CD4-positive, alpha-beta T cell treated with Interleukin-2 at 100 ng/mL for 4 hours (primary cell): ENCODE data around the gene FST.

Source experiments
- DNase-seq: peaks from one replicate; pipeline ENCODE4 v3.0.0-alpha.2; 2020; ENCODE audit warnings: low spot score

The FST gene

DNA sequence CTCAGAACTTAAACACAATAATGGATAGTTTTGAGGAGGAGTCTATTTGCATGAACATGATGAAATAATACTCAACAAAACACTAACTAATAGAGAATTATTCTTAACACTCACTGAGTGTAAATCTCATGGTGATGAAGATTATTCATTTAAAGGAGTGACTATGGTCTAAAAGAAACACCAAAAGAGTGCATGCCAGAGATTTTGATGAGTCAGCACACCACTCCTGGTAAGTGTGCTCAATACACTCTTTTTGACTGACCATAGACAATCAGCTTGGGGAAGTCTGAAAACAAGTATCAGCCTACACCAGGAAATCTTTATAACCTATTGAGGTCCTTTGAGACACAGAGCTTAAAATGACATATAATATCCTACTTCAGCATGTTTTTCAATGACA lies 6.8 kb upstream of the FST start:
- DNase-seq = no peak

DNA sequence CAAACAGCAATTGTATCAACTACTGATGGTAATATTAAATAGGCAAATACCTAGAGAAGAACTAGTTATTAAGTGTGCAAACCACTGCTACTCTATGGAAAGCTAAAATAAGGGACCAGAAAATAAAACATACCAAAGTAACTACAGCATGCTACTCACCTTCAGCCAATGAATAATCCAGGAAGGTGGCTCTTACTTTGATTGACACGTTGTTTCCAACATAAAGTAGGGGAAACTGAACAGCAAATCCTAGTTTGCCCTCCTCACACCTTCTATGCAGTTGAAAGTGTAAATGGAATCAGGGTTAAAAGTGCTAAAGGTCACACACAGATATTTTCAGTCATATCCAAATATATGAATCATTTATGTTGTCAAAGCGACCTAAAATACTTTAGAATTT lies 5.1 kb upstream of the FST start:
- DNase-seq = no peak

DNA sequence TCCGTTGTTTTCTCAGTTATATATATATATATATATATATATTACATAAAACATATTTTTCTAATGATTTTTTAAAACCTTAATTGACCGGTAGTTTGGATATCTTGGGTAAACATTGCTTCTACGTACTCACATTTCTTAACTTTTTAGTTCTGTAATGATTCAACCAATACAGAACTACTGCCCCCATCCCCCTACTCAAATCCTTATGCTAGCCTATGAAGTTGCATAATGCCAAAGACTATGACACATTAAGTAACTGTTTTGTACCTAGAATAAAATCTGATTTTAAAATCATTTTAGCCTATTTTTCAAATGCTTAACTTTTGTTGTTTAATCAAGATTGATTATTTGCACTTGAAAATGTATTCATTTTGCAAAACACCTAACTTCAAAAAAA lies 4.4 kb upstream of the FST start:
- no peak for DNase-seq

DNA sequence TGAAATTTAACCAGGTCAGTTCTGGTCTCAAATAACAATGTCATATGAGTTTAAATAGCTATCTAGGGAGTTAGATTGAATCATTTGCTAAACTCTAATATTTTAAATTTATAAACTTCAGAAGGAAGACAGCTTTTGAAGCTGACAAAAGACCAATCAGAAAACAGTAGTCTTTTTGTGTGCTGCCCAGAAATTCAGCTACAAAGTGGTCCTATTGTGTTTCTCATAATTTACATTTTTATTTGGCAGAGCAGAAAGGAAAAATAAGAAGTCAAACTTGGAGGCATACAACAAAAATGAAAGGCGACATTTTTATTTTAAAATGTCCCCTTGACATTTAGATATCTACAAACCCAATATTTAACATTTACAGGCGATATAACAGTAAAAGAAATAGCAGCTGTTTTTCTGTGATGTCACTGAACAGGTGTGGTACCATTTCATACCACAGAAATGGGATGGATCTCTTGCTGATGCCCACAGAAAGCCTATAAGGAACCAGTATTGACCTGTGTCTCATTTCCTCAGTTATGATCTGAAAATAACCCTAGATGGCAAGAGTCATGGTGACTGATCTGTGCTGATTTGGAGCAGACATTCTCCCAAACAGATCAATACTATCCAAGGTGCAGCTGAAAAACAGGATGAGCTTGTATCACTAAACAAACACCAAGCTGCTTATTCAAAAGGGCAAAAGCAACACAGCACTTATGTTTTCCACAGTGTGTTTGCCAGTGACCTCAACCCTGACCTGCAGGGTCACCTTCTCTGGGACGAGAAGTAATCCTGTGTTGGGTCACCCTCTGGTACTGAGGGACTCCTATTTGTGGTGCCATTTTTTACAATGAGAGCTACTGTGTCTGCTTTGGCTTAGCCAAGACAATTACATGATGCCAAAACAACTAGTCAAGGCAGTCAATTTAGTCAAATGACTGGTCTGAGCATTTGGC lies 3.6 kb upstream of the FST start:
- no peak for DNase-seq

DNA sequence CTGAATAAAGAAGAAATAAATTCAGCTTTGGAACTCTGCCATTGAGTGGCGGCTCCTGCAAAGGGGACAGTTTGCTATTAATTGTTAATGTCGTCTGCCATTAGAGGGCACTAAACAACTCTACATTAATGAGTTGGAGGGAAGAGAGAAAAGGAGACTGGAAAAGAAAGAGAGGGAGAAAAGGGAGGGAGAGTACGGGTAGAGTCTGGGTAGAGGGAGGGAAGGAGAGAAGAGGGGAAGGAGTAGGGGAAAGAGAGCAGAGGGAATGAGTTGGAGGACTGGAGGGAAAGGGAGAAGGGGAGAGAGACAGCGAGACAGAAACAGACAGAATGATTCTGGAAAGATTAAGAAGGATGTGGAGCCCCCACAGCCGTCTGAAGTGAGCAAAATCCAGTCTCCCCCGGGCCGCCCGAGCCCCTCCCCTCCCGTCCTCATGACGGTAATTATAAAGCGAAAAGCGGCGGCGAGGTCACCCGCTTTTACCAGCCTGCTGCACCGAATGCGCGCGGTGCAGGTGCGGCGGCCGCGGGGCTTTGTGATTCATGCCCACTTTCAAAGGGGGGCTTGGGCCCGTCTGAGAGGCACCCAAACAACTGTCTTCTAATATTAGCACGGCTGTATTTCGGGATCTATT lies 1.9 kb upstream of the FST start:
- DNase-seq = peak; percentile 27

DNA sequence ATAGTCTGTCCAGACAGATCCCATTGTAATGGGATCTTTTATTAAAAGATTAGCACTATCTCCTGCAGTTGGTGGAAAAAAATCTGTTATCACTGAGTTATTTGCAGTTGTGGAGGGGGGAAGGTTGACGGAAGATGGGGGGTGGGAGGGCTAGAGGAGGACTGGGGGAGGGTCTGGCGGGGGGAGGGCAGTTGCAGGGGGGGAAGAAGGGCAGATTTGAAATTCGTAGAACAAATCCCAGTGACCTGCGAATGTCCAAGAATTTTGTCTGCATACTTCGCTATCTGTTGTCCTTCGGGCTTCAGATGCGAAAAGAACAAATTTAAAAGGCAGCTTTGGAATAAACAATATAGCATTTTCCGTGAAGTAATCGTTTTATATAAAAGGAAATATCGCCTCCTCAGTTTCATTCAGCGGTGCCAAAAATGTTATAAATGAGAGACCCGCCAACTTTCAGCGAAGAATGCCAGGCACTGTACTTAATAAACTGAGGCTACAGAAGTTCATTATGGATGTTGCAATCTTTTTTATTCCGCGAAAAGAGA lies 1.3 kb upstream of the FST start:
- no peak for DNase-seq

DNA sequence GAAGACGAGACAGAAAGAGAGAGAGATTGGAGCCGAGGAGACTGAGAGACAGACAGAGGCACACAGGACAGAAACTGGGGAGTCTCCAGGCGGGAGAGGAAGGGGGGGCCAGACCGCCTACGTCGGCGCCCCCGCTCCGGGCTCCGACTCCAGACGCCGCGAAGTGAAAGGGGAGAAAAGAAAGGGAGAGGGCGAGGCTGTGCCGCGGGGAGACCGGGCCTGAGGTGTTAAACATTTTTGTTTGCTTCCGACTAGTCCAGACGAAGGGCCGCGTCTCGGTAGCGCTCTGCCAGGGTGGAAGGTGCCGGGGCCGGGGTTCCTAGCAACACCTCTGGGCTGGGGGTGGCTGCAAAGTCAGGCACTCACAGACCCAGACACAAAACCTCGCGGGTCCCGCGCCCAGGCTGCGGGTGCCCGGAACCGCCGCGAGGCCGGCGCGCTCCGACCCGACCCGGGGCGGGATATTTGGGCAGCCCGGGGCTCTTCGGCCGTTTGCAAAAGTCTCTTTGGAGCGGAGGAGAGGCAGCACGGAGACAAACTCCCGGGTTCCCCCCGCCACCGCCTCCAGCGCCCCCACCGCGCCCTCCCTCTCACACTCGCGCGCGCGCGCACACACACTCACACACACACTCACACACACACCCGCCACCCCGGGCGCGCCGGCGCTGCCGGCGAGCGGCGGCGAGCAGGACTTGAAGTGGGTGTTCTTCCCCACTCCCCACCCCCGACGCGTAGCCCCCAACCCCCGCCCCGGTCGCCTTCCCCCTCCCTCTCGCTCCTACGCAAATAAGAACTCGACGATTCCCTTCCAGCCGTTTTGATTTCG lies 626 bp upstream of the FST start:
- peak; percentile 6 for DNase-seq

DNA sequence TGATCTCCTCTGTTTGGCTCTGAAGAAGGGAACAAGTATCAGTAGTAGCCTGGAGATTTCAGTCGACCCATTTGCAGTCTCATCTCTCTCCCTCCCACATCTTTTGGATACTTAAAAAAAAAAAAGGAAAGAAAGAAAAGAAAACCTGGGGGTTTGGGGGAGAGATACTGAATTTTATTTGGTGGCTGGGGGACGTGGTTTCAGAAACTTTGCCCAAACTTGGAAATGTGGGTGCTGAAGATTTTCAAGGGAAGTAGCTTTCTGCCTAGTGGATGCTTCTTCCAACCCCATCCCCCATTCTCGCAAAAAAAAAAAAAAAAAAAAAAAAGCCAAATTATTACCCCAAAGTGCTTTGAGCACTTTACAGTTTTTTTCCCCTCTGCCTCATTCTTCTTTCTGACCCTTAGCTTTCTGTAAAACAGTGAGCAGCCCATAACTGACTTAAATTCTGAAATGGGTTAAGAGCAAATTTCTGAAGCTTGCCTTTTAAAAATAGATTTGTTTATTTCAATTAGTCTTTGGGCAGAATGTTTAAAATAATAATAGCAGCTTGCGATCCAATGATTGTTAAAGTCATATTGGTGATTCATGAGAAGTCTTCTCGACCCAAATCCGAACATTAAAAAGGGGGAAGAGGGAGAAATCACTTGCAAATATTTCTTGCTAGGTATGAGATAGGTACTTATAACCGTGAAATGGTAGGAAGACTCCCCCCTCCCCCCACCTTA lies 894 bp downstream of the FST start:
- DNase-seq = no peak

DNA sequence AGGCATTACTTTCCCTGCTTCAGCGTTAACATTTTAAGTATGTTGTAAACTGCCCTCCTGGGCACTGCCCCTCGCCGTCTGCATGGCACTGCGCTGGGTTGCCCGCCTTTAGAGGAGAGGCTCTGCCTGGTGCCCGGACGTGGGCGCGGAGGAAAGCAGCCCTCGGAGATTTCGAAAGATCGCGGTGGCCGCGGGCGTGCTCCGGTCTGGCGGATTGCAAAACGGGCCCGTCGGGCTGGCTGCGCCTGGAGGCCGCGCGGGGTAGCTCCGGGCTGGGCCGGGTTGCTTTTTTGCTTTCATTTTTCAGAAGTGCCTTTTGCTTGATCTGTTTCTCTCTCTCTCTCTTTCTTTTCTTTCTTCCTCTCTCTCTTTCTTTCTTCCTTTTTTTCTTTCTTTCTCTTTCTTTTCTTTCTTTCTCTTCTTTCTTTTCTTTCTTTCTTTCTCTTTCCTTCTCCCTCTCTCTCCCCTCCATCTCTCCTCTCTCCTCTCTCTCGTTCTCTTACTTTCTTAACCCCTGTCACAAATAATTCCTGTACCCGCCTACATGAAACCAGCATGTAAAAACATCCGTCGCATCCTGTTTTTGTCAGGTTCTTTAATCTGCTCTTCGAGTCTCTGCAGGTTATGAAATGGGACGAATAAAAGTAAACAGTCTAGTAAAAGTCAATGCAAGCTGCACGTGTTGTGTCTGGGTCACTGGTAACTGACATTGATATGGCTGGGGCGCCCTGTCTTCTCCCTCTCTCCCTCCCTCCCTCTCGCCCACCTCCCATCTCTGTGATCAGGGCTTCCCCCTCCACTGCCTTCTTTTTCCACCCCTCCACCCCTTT lies 1.7 kb downstream of the FST start:
- peak; percentile 41 for DNase-seq

DNA sequence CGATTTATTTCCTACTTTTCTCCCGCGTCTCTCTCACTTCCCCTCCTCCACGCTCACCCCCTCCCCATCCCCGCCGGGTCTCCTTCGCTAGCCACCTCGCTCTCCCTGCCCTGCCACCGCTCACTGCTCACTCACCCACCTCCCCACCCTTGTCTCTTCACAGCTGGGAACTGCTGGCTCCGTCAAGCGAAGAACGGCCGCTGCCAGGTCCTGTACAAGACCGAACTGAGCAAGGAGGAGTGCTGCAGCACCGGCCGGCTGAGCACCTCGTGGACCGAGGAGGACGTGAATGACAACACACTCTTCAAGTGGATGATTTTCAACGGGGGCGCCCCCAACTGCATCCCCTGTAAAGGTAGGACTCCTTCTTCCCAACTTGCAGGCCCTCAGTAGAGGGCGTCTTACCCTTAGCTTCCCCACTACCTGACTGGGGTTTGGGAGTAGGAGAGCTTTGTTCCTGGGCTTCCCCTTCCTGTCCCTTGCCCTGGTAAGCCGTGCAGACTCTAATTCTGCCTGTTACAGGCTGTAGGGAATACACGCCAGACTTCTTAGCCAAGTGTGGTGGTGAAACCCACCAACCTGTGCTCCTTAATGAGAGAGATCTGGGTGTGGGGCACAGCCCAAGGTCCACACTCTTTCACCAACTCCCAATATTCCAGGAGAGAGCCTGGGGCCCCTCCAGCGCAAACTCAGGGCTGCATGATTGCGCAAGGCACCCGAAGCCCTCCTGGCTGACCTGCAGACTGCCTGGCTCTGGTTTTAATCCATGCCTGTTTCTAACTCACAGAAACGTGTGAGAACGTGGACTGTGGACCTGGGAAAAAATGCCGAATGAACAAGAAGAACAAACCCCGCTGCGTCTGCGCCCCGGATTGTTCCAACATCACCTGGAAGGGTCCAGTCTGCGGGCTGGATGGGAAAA lies 2.5 kb downstream of the FST start:
- peak; percentile 2 for DNase-seq

DNA sequence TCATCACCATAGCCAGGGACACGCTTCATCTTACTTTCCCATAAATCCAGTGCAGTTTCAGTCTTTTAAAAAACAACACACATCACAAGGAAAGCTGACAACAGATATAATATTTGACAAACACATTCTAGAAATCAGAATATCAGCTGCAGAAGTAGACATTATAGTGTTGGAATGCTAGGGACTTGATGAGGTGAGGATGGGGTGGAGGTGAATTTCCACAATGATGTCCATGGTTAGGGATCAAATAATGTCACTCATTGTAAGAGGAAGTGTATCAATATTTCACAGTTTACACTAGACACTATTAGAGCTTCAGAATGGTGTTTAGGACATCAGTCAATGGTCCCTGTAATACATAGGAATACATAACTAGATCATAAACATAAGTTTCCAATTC lies 7.0 kb downstream of the FST start:
- DNase-seq = no peak

DNA sequence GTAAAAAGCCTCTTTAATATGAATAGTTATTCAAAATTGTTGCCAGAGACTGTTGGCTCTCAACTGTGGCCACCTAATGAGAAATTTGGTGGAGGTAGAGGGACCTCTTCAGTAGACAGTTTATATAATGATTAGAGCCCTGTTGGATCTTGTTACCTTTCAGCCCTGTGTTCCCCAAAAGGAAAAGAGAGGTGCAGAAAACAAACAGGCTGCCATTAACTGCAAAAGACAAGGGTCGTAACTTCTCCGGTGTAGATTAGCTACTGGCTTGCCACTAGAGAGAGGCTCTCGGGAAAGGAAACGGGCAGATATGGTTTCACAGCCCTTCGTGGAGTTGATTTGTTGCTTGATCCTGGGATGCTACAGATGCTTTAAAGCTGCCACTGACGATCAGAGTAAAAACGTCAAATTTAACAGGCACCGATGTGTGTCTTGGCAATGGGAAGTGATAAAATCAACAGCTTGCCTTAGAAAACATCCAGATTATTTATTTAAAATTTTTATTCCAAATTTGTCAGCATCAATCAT lies 7.8 kb downstream of the FST start:
- DNase-seq = no peak

DNA sequence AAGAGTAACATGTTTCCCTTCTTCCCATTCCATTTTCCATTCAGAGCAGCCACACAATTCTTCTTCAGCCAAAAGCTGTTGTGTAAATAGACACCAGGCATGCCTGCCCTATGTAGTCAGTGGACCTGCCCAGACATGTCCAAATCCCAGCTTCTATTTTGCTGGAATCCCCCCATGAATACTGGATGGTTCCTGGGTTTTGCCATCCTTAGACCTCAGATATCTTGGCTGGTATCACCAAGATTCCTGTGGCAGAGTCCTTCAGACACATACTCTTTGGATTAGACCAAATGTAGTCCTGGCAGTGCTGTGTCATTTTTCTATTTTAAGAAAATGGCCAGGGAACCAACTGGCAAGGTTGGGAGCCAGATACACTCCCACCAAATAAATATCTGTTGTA lies 10.3 kb downstream of the FST start:
- DNase-seq = no peak

DNA sequence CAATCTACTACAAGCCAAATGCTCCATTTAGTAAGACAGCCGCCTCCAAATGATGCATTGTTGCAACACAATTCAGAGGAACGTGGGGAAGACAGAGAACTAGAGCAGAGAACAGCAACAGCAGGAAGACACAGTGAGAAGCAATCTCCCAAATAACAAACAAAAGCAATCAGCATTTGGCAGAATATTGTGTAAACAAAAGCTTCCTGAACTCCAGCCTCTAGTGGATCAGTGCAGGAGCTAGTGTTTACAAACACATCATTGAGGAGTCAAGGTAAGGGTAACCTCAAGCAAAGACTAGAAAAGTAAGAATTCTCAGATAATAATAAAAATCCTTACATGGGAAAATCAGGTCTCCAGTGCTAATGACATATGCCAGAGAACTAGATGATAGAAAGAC lies 20.6 kb downstream of the FST start:
- DNase-seq = no peak

DNA sequence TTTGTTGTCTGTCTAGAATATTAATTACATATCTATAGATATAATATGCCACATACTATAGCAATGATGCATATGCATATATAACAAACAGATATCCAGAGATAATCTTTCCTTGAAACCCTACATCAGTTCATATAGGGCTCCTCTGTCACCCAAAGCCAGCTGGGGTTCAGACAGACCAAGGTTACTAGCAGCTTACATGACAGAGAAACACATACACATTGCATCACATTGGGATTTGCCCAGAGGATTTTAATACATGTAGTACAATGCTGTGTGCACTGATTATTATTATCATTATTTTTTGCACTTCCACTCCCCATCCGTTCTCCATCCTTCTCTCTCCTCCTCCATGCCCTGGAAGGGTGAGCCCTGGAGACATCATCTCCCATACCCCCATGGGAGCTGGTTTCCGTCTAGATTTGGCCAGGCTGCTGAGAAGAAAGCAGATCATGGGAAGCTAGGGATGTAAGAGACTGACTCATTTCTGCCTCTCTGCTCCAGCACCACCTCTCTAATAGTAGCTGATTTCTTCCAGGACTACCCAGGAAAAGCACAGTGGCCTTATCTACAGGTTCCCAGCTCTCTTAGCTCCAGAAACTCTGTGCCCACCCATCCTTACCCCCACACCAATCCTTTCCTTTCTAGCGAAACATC lies 23.3 kb downstream of the FST start:
- DNase-seq = no peak

DNA sequence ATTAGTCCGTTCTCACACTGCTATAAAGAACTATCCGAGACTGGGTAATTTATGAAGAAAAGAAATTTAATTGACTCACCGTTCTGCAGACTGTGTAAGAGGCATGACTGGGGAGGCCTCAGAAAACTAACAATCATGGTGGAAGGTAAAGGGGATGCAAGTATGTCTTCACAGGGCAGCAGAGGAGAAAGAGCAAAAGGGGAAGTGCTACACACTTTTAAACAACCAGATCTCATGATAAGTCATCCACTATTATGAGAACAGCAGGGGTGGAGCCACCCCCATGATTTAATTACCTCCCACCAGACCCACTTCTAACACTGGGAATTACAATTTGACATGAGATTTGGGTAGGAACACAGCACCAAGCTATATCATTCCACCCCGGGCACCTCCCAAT lies 26.6 kb downstream of the FST start:
- DNase-seq = no peak

DNA sequence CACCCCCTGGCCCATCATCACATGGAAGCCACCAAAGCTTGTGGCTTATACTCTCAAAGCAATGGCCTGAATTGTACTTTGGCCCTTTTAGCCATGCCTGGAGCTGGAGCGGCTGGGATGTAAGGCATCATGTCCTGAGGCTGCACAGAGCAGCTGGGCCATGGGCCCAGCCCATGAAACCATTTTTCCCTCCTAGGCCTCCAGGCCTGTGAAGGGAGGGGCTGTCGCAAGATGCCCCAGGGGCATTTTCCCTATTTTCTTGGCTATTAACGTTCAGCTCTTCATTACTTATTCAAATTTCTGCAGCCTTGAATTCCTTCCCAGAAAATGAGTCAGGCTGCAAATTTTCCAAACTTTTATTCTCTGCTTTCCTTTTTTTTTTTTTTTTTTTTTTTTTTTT lies 27.7 kb downstream of the FST start:
- no peak for DNase-seq

DNA sequence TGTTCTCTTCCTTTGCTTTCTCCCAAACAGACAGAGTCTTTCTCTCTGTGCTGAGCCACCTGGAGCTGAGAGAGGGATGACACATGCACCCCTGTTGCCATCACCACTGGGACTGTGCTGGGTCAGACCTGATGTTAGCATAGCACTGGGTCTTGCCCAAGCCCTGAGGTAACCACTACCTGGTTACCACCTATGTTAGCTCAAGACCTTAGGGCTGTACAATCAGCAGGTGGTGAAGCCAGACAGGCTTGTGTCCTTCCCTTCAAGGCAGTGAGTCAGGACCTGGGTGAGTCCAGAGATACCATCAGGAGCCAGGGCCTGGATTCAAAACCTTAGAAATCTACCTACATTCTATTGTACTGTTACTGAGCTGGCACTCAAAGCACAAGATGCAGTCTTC lies 32.1 kb downstream of the FST start:
- no peak for DNase-seq

DNA sequence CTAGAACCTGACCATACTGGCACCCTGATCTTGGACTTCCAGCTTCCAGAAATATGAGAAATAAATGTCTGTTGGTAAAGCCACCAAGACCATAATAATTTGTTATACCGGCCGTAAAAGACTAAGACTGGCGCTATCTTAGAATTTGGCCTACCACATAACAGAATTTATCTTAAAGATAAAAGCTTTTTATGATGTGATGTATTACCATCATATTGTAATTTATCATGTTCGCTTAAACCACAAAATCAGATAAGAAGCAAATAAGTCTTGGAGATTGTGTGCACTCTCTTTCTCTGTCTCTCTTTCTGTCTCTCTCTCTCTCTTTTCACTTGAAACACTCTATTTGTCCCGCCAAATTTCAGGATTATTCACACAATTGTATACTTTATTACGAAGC lies 35.6 kb downstream of the FST start:
- DNase-seq = no peak
